AG09309 (cell line): ENCODE data around the gene NRAP.

Experiments used
- DNase-seq: peaks from one replicate; pipeline ENCODE4 v3.0.0-alpha.2; 2010; ENCODE audit warnings: low read depth
- H3K4me3 ChIP-seq: 2 replicates; pipeline ENCODE4 v1.5.1; 2011; ENCODE audit warnings: mild to moderate bottlenecking, low read depth, low read length, moderate library complexity; ENCODE audit not compliant: control insufficient read depth
- CTCF ChIP-seq: IDR thresholded peaks from 2 replicates; pipeline ENCODE4 v1.5.1; 2011; ENCODE audit warnings: mild to moderate bottlenecking, low read depth, low read length, inconsistent platforms; ENCODE audit not compliant: insufficient read depth, control insufficient read depth; ENCODE audit errors: missing control alignments

NRAP gene

GRCh38 chr10:113620936-113621335 lies 42.9 kb downstream of the NRAP start:
- H3K4me3 ChIP-seq = no peak overlapping the region
- no peak for DNase-seq
- no peak for TF ChIP-seq CTCF

GRCh38 chr10:113620511-113620910 lies 43.3 kb downstream of the NRAP start:
- H3K4me3 ChIP-seq = no peak overlapping the region
- no peak for DNase-seq
- TF ChIP-seq CTCF = no peak

- no peak overlapping the region for H3K4me3 ChIP-seq
- no peak for DNase-seq
- no peak for TF ChIP-seq CTCF
Measured at GRCh38 chr10:113619401-113619800, 44.4 kb downstream of the NRAP start.

GRCh38 chr10:113618338-113618737 lies 45.5 kb downstream of the NRAP start:
- no peak for DNase-seq
- no peak for TF ChIP-seq CTCF
- H3K4me3 ChIP-seq = no peak overlapping the region

GRCh38 chr10:113617086-113617485 lies 46.8 kb downstream of the NRAP start:
- no peak for DNase-seq
- TF ChIP-seq CTCF = no peak
- H3K4me3 ChIP-seq = no peak overlapping the region

GRCh38 chr10:113616244-113617074 lies 47.4 kb downstream of the NRAP start:
- H3K4me3 ChIP-seq = no peak overlapping the region
- peak; percentile 37 for TF ChIP-seq CTCF
- no peak for DNase-seq
